HEK293 (cell line): ENCODE data around the gene DBF4B.
"Not testable (repeated sequence)": the region's sequence is repeated elsewhere in the genome, so short reads cannot be mapped to it uniquely, and the experiment has no call there.

Experiments used
- CTCF ChIA-PET: fragments of 350-600 bp; formaldehyde crosslinking; extraction: SDS; loops from one replicate; lab custom pipeline; 2021; ENCODE audit warnings: antibody characterized with exemption; lab: Yijun Ruan, JAX
- POLR2A ChIA-PET: fragments of 300-600 bp; formaldehyde crosslinking; extraction: SDS; loops from one replicate; lab custom pipeline; 2020; ENCODE audit warnings: antibody characterized with exemption, inconsistent platforms; lab: Yijun Ruan, JAX
- H3K27ac ChIP-seq: fragments of 200-500 bp; sonication (Bioruptor generic); 2 replicates; pipeline ENCODE4 v1.5.1; 2014; ENCODE audit warnings: low read depth, low read length, control low read depth, inconsistent platforms; ENCODE audit errors: extremely low read depth
- H3K36me3 ChIP-seq, 2 experiments: fragments of 200-500 bp in 1 of 2; sonication (Bioruptor generic) in 1 of 2; 1 replicate in 1 of 2; 2 replicates in 1 of 2; pipeline ENCODE4 v1.5.1; 2014 to 2017; ENCODE audit warnings: inconsistent platforms in 2 of 2, low read length in 2 of 2; ENCODE audit not compliant: control insufficient read depth in 2 of 2, insufficient read depth in 1 of 2
- H3K4me1 ChIP-seq: fragments of 200-500 bp; sonication (Bioruptor generic); 2 replicates; pipeline ENCODE4 v1.5.1; 2014; ENCODE audit warnings: mild to moderate bottlenecking, low read length, inconsistent platforms; ENCODE audit not compliant: control insufficient read depth, insufficient read depth
- H3K4me3 ChIP-seq: 2 replicates; pipeline ENCODE4 v1.5.1; 2011; ENCODE audit warnings: low read depth, mild to moderate bottlenecking, control low read depth, low read length, moderate library complexity
- H3K9me3 ChIP-seq: fragments of 200-500 bp; sonication (Bioruptor generic); 2 replicates; pipeline ENCODE4 v1.5.1; 2014; ENCODE audit warnings: low read depth, low read length, inconsistent platforms; ENCODE audit not compliant: control insufficient read depth, insufficient read depth
- HOXD13 ChIP-seq: sonication (generic); formaldehyde crosslinking; IDR thresholded peaks from 2 replicates; pipeline ENCODE4 v1.8.0; 2022; ENCODE audit warnings: missing genetic modification reagents, borderline replicate concordance
- SCRT2 ChIP-seq: fragments of 450-650 bp; formaldehyde crosslinking; IDR thresholded peaks from 2 replicates; pipeline ENCODE4 v1.5.1; 2016; ENCODE audit warnings: missing biosample characterization, missing genetic modification characterization
- SP3 ChIP-seq: fragments of 450-650 bp; formaldehyde crosslinking; IDR thresholded peaks from 2 replicates; pipeline ENCODE4 v1.5.1; 2016; ENCODE audit warnings: missing biosample characterization, missing genetic modification characterization
- ZBTB7A ChIP-seq: fragments of 450-650 bp; formaldehyde crosslinking; IDR thresholded peaks from 2 replicates; pipeline ENCODE4 v1.5.1; 2016; ENCODE audit warnings: low read depth, missing biosample characterization, missing genetic modification characterization
- ZNF132 ChIP-seq: fragments of 450-650 bp; formaldehyde crosslinking; IDR thresholded peaks from 2 replicates; pipeline ENCODE4 v1.5.1; 2017; ENCODE audit warnings: missing biosample characterization, missing genetic modification characterization, borderline replicate concordance
- ZNF16 ChIP-seq: fragments of 450-650 bp; formaldehyde crosslinking; IDR thresholded peaks from 2 replicates; pipeline ENCODE4 v1.5.1; 2016; ENCODE audit warnings: low read depth, missing biosample characterization, missing genetic modification characterization
- ZNF2 ChIP-seq: fragments of 450-650 bp; formaldehyde crosslinking; IDR thresholded peaks from 2 replicates; pipeline ENCODE4 v1.5.1; 2016; ENCODE audit warnings: missing biosample characterization, missing genetic modification characterization
- ZNF302 ChIP-seq: fragments of 450-650 bp; formaldehyde crosslinking; IDR thresholded peaks from 2 replicates; pipeline ENCODE4 v1.5.1; 2016; ENCODE audit warnings: missing biosample characterization, missing genetic modification characterization, low read depth
- ZNF423 ChIP-seq: fragments of 450-650 bp; formaldehyde crosslinking; IDR thresholded peaks from 2 replicates; pipeline ENCODE4 v1.5.1; 2016; ENCODE audit warnings: missing biosample characterization, missing genetic modification characterization
- ZNF510 ChIP-seq: fragments of 450-650 bp; formaldehyde crosslinking; IDR thresholded peaks from 2 replicates; pipeline ENCODE4 v1.5.1; 2018; ENCODE audit warnings: mild to moderate bottlenecking, missing genetic modification characterization, missing biosample characterization; ENCODE audit not compliant: insufficient replicate concordance
- ZNF560 ChIP-seq: fragments of 450-650 bp; formaldehyde crosslinking; IDR thresholded peaks from 2 replicates; pipeline ENCODE4 v1.5.1; 2017; ENCODE audit warnings: missing biosample characterization, missing genetic modification characterization, borderline replicate concordance
- ZNF664 ChIP-seq: fragments of 450-650 bp; formaldehyde crosslinking; IDR thresholded peaks from 2 replicates; pipeline ENCODE4 v1.5.1; 2016; ENCODE audit warnings: missing biosample characterization, missing genetic modification characterization
- ZNF777 ChIP-seq: fragments of 450-650 bp; formaldehyde crosslinking; IDR thresholded peaks from 2 replicates; pipeline ENCODE4 v1.5.1; 2017; ENCODE audit warnings: missing biosample characterization, missing genetic modification characterization, borderline replicate concordance
- TF ChIP-seq, protein P1 (sequence below): fragments of 450-650 bp; formaldehyde crosslinking; IDR thresholded peaks from 2 replicates; pipeline ENCODE4 v1.5.1; 2016; ENCODE audit warnings: missing biosample characterization, missing genetic modification characterization
- TF ChIP-seq, protein P2 (sequence below): fragments of 450-650 bp; formaldehyde crosslinking; IDR thresholded peaks from 2 replicates; pipeline ENCODE4 v1.5.1; 2016; ENCODE audit warnings: missing biosample characterization, missing genetic modification characterization
- TF ChIP-seq, protein P3 (sequence below): fragments of 450-650 bp; formaldehyde crosslinking; IDR thresholded peaks from 2 replicates; pipeline ENCODE4 v1.5.1; 2017; ENCODE audit warnings: missing biosample characterization, missing genetic modification characterization
- TF ChIP-seq, protein P4 (sequence below): fragments of 450-650 bp; formaldehyde crosslinking; conservative IDR thresholded peaks from 2 replicates; pipeline ENCODE4 v1.5.1; 2016; ENCODE audit warnings: low read depth, missing biosample characterization, missing genetic modification characterization
- TF ChIP-seq, protein P5 (sequence below): fragments of 450-650 bp; formaldehyde crosslinking; IDR thresholded peaks from 2 replicates; pipeline ENCODE4 v1.5.1; 2016; ENCODE audit warnings: missing biosample characterization, missing genetic modification characterization, borderline replicate concordance

The DBF4B gene

DNA sequence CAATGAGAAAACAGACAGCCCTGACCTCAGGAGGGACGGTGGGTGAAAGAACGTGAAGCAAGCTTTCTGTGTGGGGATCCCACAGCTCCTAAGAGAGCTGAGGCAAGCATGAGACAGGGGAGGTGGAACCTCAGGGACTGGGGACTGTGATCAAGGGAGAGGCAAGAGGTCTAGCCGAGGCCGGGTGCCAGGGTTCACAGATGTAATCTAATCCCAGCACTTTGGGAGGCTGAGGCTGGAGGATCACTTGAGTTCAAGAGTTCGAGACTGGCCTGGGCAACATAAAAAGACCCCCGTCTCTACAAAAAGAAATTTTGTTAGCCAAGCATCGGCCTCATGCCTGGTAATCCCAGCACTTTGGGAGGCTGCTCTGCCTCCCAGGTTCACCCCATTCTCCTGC, 45.8 kb downstream of the DBF4B start:
- Histone ChIP-seq H3K9me3 (no peaks in the 10 kb centered on the region), H3K36me3 (peaks cover 5 to 28% of the 10 kb centered on the region in 2 experiments; a peak in 2 of 3 replicates), H3K27ac (no peak overlapping the region), H3K4me3 (no peak overlapping the region), H3K4me1 (no peaks in the 10 kb centered on the region)
- TF ChIP-seq ZNF777 (no peak), ZNF510 (tag by site-specific recombination) (no peak), HOXD13 (CRISPR knock-in tag) (no peak), ZNF302 (tag by site-specific recombination) (no peak), SP3 (tag by site-specific recombination) (no peak), ZBTB7A (tag by site-specific recombination) (no peak), SCRT2 (tag by site-specific recombination) (no peak), ZNF664 (no peak), ZNF132 (tag by site-specific recombination) (no peak), ZNF423 (tag by site-specific recombination) (no peak), ZNF2 (tag by site-specific recombination) (no peak), ZNF560 (tag by site-specific recombination) (no peak), ZNF16 (tag by site-specific recombination) (no peak)
- TF ChIP-seq, protein P1, sequence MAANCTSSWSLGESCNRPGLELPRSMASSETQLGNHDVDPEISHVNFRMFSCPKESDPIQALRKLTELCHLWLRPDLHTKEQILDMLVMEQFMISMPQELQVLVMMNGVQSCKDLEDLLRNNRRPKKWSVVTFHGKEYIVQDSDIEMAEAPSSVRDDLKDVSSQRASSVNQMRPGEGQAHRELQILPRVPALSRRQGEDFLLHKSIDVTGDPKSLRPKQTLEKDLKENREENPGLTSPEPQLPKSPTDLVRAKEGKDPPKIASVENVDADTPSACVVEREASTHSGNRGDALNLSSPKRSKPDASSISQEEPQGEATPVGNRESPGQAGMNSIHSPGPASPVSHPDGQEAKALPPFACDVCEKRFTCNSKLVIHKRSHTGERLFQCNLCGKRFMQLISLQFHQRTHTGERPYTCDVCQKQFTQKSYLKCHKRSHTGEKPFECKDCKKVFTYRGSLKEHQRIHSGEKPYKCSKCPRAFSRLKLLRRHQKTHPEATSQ (tag by site-specific recombination), result no peak
- TF ChIP-seq, protein P2, sequence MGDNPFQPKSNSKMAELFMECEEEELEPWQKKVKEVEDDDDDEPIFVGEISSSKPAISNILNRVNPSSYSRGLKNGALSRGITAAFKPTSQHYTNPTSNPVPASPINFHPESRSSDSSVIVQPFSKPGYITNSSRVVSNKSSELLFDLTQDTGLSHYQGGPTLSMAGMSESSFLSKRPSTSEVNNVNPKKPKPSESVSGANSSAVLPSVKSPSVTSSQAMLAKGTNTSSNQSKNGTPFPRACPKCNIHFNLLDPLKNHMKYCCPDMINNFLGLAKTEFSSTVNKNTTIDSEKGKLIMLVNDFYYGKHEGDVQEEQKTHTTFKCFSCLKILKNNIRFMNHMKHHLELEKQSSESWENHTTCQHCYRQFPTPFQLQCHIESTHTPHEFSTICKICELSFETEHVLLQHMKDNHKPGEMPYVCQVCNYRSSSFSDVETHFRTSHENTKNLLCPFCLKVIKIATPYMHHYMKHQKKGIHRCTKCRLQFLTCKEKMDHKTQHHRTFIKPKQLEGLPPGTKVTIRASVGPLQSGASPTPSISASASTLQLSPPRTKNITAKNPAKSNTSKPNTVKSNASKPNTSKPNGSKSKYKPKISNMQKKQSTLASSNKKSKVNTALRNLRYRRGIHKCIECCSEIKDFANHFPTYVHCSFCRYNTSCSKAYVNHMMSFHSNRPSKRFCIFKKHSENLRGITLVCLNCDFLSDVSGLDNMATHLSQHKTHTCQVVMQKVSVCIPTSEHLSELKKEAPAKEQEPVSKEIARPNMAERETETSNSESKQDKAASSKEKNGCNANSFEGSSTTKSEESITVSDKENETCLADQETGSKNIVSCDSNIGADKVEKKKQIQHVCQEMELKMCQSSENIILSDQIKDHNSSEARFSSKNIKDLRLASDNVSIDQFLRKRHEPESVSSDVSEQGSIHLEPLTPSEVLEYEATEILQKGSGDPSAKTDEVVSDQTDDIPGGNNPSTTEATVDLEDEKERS (tag by site-specific recombination), result no peak
- TF ChIP-seq, protein P3, sequence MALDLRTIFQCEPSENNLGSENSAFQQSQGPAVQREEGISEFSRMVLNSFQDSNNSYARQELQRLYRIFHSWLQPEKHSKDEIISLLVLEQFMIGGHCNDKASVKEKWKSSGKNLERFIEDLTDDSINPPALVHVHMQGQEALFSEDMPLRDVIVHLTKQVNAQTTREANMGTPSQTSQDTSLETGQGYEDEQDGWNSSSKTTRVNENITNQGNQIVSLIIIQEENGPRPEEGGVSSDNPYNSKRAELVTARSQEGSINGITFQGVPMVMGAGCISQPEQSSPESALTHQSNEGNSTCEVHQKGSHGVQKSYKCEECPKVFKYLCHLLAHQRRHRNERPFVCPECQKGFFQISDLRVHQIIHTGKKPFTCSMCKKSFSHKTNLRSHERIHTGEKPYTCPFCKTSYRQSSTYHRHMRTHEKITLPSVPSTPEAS, result no peak
- TF ChIP-seq, protein P4, sequence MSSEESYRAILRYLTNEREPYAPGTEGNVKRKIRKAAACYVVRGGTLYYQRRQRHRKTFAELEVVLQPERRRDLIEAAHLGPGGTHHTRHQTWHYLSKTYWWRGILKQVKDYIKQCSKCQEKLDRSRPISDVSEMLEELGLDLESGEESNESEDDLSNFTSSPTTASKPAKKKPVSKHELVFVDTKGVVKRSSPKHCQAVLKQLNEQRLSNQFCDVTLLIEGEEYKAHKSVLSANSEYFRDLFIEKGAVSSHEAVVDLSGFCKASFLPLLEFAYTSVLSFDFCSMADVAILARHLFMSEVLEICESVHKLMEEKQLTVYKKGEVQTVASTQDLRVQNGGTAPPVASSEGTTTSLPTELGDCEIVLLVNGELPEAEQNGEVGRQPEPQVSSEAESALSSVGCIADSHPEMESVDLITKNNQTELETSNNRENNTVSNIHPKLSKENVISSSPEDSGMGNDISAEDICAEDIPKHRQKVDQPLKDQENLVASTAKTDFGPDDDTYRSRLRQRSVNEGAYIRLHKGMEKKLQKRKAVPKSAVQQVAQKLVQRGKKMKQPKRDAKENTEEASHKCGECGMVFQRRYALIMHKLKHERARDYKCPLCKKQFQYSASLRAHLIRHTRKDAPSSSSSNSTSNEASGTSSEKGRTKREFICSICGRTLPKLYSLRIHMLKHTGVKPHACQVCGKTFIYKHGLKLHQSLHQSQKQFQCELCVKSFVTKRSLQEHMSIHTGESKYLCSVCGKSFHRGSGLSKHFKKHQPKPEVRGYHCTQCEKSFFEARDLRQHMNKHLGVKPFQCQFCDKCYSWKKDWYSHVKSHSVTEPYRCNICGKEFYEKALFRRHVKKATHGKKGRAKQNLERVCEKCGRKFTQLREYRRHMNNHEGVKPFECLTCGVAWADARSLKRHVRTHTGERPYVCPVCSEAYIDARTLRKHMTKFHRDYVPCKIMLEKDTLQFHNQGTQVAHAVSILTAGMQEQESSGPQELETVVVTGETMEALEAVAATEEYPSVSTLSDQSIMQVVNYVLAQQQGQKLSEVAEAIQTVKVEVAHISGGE (tag by site-specific recombination), result no peak
- TF ChIP-seq, protein P5, sequence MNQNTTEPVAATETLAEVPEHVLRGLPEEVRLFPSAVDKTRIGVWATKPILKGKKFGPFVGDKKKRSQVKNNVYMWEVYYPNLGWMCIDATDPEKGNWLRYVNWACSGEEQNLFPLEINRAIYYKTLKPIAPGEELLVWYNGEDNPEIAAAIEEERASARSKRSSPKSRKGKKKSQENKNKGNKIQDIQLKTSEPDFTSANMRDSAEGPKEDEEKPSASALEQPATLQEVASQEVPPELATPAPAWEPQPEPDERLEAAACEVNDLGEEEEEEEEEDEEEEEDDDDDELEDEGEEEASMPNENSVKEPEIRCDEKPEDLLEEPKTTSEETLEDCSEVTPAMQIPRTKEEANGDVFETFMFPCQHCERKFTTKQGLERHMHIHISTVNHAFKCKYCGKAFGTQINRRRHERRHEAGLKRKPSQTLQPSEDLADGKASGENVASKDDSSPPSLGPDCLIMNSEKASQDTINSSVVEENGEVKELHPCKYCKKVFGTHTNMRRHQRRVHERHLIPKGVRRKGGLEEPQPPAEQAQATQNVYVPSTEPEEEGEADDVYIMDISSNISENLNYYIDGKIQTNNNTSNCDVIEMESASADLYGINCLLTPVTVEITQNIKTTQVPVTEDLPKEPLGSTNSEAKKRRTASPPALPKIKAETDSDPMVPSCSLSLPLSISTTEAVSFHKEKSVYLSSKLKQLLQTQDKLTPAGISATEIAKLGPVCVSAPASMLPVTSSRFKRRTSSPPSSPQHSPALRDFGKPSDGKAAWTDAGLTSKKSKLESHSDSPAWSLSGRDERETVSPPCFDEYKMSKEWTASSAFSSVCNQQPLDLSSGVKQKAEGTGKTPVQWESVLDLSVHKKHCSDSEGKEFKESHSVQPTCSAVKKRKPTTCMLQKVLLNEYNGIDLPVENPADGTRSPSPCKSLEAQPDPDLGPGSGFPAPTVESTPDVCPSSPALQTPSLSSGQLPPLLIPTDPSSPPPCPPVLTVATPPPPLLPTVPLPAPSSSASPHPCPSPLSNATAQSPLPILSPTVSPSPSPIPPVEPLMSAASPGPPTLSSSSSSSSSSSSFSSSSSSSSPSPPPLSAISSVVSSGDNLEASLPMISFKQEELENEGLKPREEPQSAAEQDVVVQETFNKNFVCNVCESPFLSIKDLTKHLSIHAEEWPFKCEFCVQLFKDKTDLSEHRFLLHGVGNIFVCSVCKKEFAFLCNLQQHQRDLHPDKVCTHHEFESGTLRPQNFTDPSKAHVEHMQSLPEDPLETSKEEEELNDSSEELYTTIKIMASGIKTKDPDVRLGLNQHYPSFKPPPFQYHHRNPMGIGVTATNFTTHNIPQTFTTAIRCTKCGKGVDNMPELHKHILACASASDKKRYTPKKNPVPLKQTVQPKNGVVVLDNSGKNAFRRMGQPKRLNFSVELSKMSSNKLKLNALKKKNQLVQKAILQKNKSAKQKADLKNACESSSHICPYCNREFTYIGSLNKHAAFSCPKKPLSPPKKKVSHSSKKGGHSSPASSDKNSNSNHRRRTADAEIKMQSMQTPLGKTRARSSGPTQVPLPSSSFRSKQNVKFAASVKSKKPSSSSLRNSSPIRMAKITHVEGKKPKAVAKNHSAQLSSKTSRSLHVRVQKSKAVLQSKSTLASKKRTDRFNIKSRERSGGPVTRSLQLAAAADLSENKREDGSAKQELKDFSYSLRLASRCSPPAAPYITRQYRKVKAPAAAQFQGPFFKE, result no peak
- ChIA-PET POLR2A (no interaction called here), CTCF (no interaction called here)

DNA sequence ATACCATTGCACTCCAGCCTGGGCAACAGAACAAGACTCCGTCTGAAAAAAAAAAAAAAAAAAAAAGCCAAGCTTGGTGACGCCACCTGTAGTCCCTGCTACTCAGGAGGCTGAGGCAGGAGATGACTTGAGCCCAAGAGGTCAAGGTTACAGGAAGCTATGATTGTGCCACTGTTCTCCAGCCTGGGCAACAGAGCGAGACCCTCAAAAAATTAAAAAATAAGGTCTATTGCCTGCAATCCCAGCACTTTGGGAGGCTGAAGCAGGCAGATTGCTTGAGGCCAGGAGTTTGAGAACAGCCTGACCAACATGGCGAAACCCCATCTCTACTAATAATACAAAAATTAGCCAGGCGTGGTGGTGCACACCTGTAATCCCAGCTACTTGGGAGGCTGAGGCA, 46.7 kb downstream of the DBF4B start:
- POLR2A ChIA-PET, result interaction anchor here (0.7 kb wide), 2 partner anchors 632 to 915 kb away, joined by 3 read pairs; partner anchors contain the start of gene HDAC5
- H3K9me3 ChIP-seq, H3K4me3 ChIP-seq, H3K4me1 ChIP-seq, H3K27ac ChIP-seq, CTCF ChIA-PET: not testable (repeated sequence)
- peaks cover 5 to 19% of the 10 kb centered on the region in 2 experiments; a peak in 2 of 3 replicates for H3K36me3 ChIP-seq
